AG04450 (cell line): ENCODE measurements around the gene CREB5. TPM values are rescaled to one million over a fixed set of nuclear protein-coding genes. Genes with fewer than 3 reads are reported as not detected.

Experiments used
- CTCF ChIA-PET: fragments of 300-600, 350-600 bp; formaldehyde crosslinking; extraction: SDS; loops from one replicate; lab custom pipeline; 2022; ENCODE audit warnings: antibody characterized with exemption, inconsistent platforms; lab: Charles Lee
- POLR2A ChIA-PET: fragments of 350-600 bp; formaldehyde crosslinking; extraction: SDS; loops from one replicate; lab custom pipeline; 2021; ENCODE audit warnings: antibody characterized with exemption, inconsistent platforms; lab: Yijun Ruan, JAX
- DNase-seq: peaks from one replicate; pipeline ENCODE4 v3.0.0-alpha.2; 2011; ENCODE audit warnings: low read depth, low spot score
- H3K27ac ChIP-seq: one replicate; pipeline ENCODE4 v1.5.1; 2012; ENCODE audit warnings: low read depth, low read length, control low read depth
- H3K27me3 ChIP-seq: one replicate; pipeline ENCODE4 v1.6.0; 2012; ENCODE audit warnings: low read length; ENCODE audit not compliant: control insufficient read depth, insufficient read depth
- H3K4me3 ChIP-seq: 2 replicates; pipeline ENCODE4 v1.5.1; 2011; ENCODE audit warnings: mild to moderate bottlenecking, low read depth, low read length, control low read depth
- H3K9me3 ChIP-seq: 2 replicates; pipeline ENCODE4 v1.5.1; 2012; ENCODE audit warnings: low read length; ENCODE audit not compliant: control insufficient read depth, insufficient read depth
- CTCF ChIP-seq: IDR thresholded peaks from 2 replicates; pipeline ENCODE4 v1.5.1; 2011; ENCODE audit warnings: low read depth, low read length, control low read depth, inconsistent platforms
- polyA plus RNA-seq: library from polyadenylated mRNA; depleted of rRNA; stranded (reverse); fragments of >200 nt; gene quantifications from 2 replicates; pipeline ENCODE4 v1.2.3, GENCODE V29; 2011

CREB5 gene
- polyA plus RNA-seq, 1 experiment, result 22.1 TPM

GRCh38 chr7:28588602-28589001 lies 176.3 kb downstream of the CREB5 start:
- Histone ChIP-seq H3K27ac (no peak overlapping the region), H3K27me3 (no peaks in the 10 kb centered on the region), H3K9me3 (no peaks in the 10 kb centered on the region), H3K4me3 (no peak overlapping the region)
- no peak for TF ChIP-seq CTCF
- ChIA-PET CTCF (interaction anchor here (1.3 kb wide), 1 partner anchor 38 kb away, joined by 3 read pairs; no protein-coding TSS in a partner anchor), POLR2A (no interaction called here)
- no peak for DNase-seq

- H3K27ac ChIP-seq, result no peak overlapping the region
- no peaks in the 10 kb centered on the region for H3K27me3 ChIP-seq
- no peak for TF ChIP-seq CTCF
- DNase-seq, result no peak
- no peaks in the 10 kb centered on the region for H3K9me3 ChIP-seq
- CTCF ChIA-PET, result interaction anchor here (0.6 to 1.2 kb wide), 2 partner anchors 35 to 232 kb away, joined by 3 read pairs; no protein-coding TSS in a partner anchor
- POLR2A ChIA-PET, result no interaction called here
- H3K4me3 ChIP-seq, result no peak overlapping the region
Observed at GRCh38 chr7:28591041-28591674, 178.8 kb downstream of the CREB5 start.

- no peak overlapping the region for H3K27ac ChIP-seq
- no peaks in the 10 kb centered on the region for H3K27me3 ChIP-seq
- POLR2A ChIA-PET, result no interaction called here
- H3K9me3 ChIP-seq, result no peaks in the 10 kb centered on the region
- CTCF ChIA-PET, result interaction anchor here (0.6 to 1.2 kb wide), 2 partner anchors 35 to 508 kb away, joined by 3 read pairs; no protein-coding TSS in a partner anchor
- H3K4me3 ChIP-seq, result no peak overlapping the region
- TF ChIP-seq CTCF, result no peak
- no peak for DNase-seq
Observed at GRCh38 chr7:28591725-28592349, 179.5 kb downstream of the CREB5 start.

- H3K27me3 ChIP-seq, result no peaks in the 10 kb centered on the region
- ChIA-PET POLR2A (no interaction called here), CTCF (no interaction called here)
- TF ChIP-seq CTCF, result no peak
- H3K9me3 ChIP-seq, result no peaks in the 10 kb centered on the region
- no peak overlapping the region for H3K27ac ChIP-seq
- DNase-seq, result no peak
- no peak overlapping the region for H3K4me3 ChIP-seq
Observed at GRCh38 chr7:28592861-28593260, 180.5 kb downstream of the CREB5 start.

- no peaks in the 10 kb centered on the region for H3K27me3 ChIP-seq
- H3K27ac ChIP-seq, result no peak overlapping the region
- H3K4me3 ChIP-seq, result no peak overlapping the region
- no peak for DNase-seq
- TF ChIP-seq CTCF, result no peak
- ChIA-PET POLR2A (no interaction called here), CTCF (interaction anchor here (0.8 kb wide), 1 partner anchor 31 kb away, joined by 3 read pairs; no protein-coding TSS in a partner anchor)
- H3K9me3 ChIP-seq, result no peaks in the 10 kb centered on the region
Observed at GRCh38 chr7:28595076-28595475, 182.8 kb downstream of the CREB5 start.
